Activated CD8-positive, alpha-beta memory T cell treated with anti-CD3 and anti-CD28 coated beads for 4 hours (primary cell): ENCODE results near the gene TSHZ2.
A peak's percentile ranks its signal among the peaks of the same experiment; 100 is the strongest.

ENCODE experiments used
- DNase-seq, 2 donors: peaks; one replicate each; pipeline ENCODE4 v3.0.0-alpha.2; 2020; ENCODE audit warnings: low read depth in 2 of 2

The TSHZ2 gene

DNA sequence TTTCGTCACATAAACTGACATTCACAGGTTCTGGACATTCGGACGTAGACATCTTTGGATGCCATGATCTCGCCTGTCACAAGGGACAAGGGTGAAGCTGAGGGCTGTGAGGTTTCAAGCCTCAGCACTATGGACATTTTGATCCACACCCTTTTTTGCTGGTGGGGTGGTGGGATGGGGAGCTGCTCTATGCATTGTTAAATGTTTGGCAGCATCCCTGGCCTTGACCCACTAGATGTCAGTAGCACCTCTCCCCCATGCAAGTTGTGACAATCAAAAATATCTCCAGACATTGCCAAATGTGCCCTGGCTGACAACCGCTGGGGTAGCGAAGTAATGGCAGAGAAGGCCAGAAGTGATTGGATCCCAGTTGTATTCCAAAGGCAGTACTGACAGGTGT lies 229.4 kb downstream of the TSHZ2 start:
- no peak for DNase-seq

DNA sequence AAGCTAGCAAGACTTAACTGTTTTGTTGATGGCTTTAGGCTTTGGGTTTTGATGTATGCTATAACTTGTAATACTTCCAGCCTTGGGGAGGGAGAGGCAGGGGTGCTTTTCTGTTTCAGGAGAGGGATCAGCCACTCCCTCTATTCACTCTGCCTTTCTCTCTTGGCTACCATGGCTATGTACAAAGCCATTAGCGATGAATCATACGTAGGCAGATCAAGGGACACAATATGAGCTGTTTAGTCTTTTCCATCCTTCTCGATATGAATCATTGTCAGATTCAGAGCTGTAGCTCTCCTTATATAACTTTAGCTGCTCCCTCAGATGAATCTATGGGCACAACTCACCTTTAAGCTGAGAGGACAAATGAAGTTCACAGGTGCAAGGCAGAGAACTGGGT lies 230.6 kb downstream of the TSHZ2 start:
- no peak for DNase-seq

DNA sequence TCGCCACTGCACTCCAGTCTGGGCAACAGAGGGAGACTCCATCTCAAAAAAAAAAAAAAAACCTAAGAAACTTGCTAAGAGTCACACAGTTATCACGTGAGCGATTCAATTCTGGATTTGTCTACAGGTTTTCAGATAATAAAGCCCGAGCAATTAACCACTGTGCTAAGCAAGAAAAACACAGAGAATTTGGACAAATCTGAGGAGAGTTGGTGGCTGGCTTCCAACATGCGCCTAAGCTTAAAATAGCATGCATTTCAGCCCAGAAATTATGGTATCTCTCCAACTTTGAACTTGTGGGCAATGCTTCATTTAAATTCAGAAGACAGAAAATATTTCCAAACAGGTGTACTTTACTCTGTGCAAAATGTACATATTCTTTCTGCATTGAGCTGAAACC lies 232.9 kb downstream of the TSHZ2 start:
- no peak for DNase-seq

DNA sequence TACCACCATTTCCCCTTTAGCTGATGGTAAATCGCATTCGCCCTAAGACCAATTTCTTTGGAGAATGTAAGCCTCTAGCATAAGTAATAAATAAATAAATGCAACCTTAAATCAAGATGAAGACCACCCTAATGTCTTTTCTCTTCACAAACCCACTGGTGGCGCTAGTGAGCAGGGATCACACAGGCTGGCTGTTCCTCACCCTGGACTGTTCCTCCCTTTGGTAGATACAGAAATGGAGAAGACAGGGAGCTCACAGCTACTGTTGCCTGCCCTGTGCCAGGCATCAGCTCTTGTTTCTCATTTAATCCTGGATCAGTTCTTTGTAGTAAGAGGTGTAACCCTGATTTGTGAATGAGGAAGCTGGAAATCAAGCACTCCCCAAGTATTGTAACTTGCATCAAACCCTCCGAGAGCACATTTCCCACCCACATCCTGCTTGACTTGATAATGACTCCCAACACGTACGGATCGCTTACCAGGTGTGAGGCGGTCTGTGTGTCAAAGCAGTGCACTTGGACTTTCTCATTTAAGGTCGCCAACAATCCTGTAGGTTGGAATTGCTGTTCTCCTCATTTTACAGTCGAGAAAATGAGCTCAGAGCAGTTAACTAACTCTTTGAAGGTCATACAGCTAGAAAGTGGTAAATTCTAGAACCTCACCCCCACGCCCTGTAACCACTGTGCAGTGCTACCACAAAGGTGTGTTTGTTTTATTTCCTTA lies 236.1 kb downstream of the TSHZ2 start:
- DNase-seq, result no peak

DNA sequence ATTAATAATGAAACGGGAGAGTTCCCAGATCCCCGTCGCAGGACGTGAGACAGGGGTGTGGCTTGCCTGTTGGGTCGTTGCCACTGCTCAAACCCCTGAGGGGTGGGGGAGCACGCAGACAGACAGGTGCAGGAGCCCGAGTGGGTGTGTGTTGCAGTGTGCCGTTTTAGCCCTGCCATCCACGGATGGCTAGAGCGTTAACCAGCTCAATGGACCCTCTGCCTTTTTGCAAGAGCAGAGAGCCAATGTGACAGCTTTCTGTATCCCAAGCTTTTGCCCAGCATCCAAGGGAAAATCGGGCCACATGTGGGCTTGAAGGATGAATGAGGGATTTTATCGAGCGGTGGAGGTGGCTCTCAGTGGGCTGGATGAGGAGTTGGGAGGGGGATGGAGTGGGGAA lies 237.9 kb downstream of the TSHZ2 start:
- no peak for DNase-seq

DNA sequence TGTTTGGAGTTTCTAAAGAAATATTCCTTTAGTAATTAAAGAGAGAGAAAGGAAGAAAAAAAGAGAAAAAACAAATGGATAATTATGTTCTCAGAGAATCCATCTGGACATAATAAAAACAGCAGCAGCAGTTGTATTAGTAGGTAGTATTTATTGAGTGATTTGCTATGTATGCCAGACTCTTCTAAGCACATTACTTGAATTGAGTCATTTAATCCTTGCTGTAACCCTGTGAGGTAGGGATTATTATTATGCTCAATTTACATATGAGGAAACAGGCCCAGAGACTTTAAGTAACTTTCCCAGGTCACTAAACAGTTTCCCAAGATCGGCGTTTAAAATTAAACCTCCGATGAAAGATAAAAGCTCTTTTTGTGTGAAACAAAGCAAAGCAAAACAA lies 238.8 kb downstream of the TSHZ2 start:
- DNase-seq, result no peak

DNA sequence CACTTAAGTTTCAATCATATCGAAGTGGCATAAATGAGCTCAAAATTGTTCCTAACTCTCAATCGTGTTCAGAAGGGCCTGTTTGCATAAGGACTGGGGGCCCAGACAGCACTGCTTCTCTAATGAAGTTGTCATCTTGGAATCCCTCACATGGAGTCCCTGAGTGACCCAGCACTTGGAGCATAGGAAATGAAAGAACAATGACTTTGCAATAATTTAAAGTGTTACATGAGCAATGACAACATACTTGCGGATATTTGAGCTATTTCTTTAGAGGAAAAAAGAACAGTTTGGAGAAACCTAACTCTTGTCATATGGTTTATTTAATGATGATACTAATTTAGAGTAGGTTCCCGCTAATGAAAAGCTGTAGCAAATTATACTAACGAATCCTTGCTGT lies 239.9 kb downstream of the TSHZ2 start:
- DNase-seq, result no peak

DNA sequence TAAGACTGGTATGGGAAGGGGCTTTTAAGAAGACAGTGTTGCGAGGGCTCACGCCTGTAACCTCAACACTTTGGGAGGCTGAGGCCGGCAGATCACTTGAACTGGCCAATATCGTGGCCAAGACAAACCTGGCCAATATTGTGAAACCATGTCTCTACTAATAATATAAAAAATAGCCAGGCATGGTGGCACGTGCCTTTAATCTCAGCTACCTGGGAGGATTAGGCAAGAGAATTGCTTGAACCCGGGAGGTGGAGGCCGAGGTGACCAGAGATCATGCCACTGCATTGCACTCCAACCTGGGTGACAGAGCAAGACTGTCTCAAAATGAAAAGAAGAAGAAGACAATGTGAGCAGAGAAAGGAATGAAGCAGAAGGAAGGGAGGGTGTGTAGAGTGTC lies 242.2 kb downstream of the TSHZ2 start:
- DNase-seq, result no peak

DNA sequence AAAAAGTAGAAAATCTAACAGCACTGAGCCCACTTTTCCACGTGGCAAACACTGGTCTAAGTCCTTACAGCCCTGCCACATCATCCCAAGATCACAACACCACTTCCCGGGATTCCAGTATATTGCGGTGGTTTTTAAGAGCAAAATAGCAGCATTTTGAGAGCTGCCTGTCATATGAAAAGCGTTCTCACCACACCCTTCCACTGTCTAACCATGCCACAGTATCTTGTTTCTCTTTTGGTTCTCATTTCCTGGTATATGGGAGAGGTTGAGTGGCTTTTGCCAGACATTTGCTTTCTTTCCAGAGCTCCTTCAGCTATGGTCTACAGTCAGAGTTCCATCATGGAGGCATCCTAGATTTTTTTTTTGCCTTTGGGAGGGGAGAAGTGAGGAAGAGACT lies 243.0 kb downstream of the TSHZ2 start:
- no peak for DNase-seq

DNA sequence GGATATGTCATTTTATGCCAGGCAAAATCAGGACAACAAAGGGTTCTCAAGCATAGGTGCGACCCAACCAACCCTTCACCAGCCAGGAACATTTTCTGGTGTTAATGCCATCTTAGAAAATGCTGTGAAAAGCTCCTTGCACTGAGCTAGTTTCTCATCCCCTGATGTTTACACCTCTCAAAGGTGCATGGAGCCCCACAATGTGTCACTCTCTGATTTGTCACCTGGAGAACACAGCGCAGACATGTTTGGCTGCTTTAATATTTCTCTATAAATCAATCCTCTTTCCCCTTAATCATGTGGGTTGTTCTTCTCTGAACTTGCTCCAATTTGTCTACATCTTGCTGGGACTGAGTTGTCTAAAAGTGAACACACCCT lies 244.3 kb downstream of the TSHZ2 start:
- no peak for DNase-seq

DNA sequence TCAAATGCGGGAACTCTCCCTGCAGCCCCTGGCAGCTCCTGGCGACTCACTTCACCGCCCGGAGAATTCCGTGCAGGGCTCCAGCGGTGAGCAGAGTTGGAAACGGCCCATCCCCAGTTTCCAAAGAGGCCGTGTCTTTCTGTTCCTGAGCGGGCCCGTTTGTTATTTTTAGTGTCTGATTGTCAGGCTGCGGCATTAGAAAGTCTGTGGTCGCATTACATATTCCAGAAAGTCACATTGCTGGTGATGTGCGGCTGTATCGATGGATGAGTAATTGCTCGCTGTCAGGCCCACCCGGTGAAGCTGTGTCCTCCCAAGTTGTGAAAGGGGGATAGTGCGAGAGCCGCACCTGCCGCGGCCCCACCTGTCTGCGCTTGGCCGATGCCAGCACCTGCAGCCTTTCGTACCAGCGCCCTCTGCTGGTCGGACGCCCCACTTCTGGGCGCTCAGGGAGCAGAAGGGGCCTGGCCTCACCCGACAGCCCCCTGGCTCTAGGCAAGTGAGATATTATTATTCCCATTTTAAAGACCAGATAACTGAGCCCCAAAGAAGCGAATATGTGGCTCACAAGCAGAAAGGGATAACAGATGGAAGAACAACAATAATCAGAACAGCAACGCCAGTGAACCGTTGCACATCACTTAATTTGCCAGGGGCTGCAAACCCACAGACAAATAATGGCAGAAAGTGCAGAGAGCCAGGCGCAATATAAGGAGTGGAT lies 244.9 kb downstream of the TSHZ2 start:
- DNase-seq, result peak; percentile 56 to 59

DNA sequence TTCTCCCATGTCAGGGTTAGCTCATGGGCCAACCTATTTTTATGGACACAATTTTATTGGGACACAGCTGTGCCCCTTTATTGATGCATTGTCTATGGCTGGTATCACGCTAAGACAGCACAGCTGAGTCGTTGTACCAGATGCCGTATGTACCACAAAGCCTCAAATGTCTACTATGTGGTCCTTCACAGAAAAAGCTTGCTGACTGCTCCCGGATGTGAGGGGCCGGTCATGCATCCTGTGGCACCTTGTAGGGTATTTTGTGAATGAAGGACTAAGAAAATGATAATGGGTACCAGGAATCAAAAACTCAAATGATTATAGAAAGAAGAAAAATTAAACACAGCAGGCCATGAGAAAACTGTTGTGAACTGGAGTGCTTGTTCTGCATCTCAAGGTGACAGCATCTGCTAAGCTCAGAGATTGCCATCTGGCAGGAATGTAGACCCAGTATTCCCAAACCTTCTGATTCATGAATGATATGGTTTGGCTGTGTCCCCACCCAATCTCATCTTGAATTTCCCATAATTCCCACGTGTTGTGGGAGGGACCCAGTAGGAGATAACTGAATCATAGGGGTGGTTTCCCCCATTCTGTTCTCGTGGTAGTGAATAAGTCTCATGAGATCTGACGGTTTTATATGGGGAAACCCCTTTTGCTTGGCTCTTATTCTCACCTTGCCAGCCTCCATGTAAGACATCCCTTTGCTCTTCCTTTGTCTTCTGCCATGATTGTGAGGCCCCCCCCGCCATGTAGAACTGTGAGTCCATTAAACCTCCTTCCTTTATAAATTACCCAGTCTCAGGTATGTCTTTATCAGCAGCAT lies 248.5 kb downstream of the TSHZ2 start:
- no peak for DNase-seq

DNA sequence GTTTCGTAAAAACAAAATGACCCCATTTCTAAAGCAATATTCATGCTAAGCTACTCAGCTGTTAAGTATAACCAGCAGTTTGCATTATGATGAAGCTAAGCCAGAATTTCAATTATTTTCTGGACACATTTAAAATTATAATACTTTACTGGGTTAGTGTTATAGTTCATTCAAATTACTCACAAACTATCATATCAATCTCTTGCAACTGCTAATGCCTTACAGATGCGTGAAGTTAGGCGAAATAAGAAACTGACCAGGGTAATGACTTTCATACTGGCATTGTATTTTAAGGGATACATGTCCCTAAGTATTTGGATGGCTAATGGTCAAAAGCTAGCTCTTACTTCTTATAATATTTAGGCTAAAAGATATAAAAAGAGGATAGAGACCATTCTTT lies 249.6 kb downstream of the TSHZ2 start:
- DNase-seq, result no peak

DNA sequence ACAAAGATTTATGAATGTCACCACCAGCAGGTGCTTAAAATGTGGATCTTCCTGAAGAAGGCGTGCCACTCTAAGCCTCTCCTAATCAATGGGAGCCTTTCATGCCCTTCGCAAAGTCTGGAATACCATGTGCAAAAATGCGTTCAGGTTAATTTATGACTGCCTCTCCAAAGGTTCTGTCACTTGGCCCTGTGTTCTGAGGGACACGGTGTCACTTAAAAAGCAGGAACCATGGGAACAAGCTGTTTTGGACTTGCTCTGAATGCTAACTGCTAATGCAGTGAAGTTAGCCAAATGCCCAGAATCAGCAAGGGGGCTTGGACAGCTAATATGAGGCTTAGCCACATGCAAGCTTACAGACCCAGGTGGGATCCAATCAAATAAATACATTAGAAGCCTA lies 250.3 kb downstream of the TSHZ2 start:
- DNase-seq, result no peak

DNA sequence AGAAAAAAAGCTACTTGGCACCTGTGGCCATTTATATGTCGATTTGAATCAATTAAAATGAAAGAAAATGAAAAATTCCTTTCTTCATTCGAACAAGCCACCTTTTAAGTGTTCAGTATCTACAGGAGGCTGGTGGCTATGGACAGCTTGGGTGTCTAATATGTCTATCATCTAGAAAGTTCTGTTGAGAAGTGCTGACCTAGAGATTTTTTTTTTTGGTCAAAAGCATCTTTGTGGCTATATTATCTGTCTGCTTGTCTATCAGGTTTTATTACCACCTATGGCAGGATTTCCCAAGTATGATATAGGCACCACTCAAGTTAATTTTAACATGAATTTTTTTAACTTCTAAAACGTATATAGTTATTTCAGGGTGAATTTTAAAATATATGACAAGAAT lies 250.8 kb downstream of the TSHZ2 start:
- no peak for DNase-seq

DNA sequence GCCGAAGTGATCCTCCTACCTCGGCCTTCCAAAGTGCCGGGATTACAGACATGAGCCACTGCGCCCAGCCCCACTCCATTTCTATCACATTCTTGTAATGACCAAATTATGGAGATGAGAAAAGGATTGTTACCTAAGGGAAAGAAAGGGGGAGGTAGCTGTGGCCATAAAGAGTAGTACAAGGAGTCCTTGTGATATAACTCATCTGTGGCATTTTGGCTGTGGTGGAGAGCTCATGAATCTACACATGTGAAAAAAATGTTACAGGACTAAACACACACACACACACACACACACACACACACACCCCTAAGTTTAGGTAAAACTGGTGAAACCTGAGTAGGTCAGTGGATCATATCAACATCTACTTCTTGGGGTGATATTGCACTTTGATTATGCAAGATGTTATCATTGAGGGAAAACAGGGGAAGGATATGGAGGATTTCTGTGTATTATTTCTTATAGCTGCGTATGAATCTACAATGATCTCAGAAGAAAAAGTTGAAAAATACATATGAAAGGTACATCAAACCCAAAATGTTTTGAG lies 251.5 kb downstream of the TSHZ2 start:
- no peak for DNase-seq

DNA sequence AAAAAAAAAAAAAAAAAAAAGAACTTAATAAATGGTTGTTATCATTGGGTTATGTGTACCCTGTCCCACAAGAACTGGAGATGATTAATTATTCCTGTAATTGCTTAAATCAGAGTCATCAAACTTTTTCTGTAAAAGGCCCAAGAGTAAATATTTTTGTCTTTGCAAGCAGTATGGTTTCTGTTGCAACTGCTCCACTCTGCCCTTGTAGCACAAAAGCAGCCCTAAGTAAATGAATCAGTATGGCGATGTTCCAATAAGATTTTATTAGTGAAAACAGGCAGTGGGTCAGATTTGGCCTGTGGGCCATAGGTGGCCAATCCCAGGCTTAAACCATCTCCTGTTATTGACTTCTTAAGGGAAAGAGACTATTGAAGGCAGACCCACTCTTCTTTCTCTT lies 252.7 kb downstream of the TSHZ2 start:
- no peak for DNase-seq

DNA sequence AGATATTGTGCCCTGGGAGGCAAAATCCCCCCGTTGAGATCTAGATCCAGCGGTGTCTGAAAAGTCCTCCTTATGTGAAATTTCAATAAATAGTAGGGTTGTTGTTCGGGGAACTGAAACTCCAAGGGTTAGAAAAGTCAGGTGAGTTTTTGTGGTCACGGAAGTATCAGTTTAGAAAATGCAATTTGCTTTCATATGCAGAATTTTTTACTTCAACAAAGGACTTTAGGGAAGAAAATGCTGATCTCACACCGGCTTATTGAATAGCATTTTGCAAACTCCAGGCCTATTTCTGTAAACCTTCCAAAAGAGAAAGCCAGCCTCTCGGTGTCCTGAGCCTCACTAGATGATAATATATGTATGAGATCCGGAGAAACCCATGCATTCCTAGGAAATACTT lies 254.7 kb downstream of the TSHZ2 start:
- no peak for DNase-seq

DNA sequence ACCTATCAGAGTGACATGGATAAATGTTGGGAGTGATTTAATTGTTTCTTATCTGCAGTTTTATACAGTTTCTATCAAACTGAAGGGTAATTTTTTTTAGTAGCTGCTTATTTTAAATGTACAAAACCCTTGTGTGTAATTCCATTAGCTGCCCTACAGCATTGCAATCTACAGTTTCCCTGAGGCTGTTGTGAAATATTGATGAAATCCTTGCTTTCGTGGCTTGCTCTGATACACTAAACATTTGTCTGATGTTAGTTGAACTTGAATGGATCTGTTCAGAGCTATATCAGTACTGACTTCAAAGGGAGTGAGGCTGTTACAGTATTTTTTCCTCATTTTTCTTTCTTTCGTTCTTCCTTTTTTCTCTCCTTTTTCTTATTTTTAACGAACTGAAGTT lies 255.4 kb downstream of the TSHZ2 start:
- no peak for DNase-seq

DNA sequence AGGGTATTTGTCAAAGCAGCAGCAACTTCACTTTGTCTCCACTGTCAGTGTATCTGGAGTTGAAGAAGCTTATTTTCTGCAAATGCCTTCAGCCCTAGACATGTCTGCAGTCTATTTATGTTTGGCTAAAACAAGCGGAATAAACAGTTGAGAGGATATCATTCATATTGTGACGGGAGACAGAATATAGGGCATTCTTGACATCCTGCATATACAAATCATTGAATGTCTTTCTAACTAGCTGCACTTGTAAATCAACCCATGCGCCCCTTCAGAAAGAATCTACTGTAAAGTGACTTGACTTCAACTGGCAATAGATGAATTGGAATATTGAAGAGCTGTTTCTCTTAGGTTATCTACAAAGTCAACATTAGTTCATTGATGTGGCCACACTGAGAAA lies 258.9 kb downstream of the TSHZ2 start:
- DNase-seq, result no peak

DNA sequence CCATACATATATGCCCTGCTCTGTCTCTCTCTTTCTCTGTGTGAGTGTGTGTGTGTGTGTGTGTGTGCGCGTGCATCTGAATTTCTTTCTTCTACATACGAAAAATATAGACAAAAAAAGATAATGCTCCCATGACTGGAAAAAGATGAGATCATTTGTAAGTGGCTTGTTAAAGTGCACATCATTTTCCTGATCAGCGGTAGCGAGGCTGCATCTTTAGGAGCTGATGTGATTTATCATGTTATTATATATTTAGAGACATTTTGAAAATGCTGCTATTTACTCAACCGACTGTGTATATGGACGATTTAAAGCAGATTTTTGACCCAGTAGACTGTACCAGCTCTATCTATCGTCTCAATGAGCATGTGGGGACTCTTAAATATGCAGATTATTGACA lies 265.3 kb downstream of the TSHZ2 start:
- DNase-seq, result no peak

DNA sequence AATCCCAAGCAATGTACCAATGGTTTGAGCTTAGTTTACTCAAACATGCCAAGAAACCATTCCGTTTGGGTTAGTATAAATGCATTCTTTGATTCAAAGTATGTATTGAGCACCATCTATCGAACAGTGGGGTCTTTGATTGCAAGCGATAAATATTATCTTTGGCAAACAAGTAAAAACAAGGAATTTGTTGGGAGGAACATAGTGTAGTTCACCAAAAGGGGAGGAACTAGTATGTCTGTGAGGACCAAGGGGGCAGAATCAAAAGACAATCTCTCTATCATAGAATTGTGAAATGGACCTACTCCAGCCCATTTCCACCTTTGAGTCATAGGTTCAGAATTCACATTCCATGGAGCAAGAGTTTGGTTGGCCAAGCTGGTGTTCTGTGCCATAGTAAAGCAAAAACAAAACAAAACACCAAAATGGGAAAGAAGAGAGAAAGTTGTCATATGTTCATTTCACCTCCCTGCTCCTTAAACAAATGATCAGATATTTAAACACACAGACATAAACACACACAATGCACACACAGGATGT lies 266.0 kb downstream of the TSHZ2 start:
- DNase-seq, result no peak
